Measurements from ENCODE around the gene EMC1. TPM values are rescaled to one million over a fixed set of nuclear protein-coding genes. Genes with fewer than 3 reads are reported as not detected.
"Not testable (repeated sequence)": the region's sequence is repeated elsewhere in the genome, so short reads cannot be mapped to it uniquely, and the experiment has no call there.

EMC1 gene
- total RNA-seq, 2 donors from 2014 or later: 36.5 to 38.5 TPM

DNA sequence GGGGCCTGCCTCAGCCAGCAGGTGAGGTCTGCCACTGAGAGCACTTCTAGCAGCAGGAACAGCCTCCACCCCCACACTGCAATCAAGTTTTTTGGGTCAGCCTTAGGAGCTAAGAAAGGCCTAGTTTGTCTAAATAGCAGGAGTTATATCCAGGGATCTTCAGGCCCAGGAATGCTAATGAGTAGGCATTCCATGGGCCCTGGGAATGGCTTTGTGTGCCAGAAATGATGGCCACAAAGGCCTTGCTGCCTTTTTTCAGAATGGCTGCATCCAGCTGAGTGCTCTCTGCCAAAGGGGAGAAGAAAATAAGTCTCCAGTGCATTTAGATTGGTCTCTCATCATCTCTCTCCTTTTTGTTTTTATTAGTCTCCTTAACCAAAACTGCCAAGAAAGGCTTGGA lies 3.1 kb upstream of the EMC1 start:
- no peaks in the 10 kb centered on the region for H3K27me3 Mint-ChIP-seq (ENCODE audit: low read depth)
- H3K4me3 Mint-ChIP-seq: peak overlapping the region in 1 of 2 donors; percentile 49
- peaks cover 64% of the 10 kb centered on the region for H3K4me1 Mint-ChIP-seq (ENCODE audit: low read depth)
- peak overlapping the region; percentile 54 for H3K27ac Mint-ChIP-seq
- peaks cover 12 to 13% of the 10 kb centered on the region in 2 donors for H3K36me3 Mint-ChIP-seq (ENCODE audit: insufficient read depth in 2 of 2)
- no peaks in the 10 kb centered on the region for H3K9me3 Mint-ChIP-seq
- no peak for ATAC-seq (replicated peaks in 1 of 2)
- no peak for DNase-seq

- Mint-ChIP-seq H3K27ac (peak overlapping the region; percentile 83), H3K4me3 (peak overlapping the region; percentile 84 to 97), H3K27me3 (ENCODE audit: low read depth) (no peaks in the 10 kb centered on the region), H3K4me1 (ENCODE audit: low read depth) (peaks cover 48% of the 10 kb centered on the region), H3K36me3 (ENCODE audit: insufficient read depth in 2 of 2) (peaks cover 5 to 7% of the 10 kb centered on the region in 2 donors), H3K9me3 (no peaks in the 10 kb centered on the region)
- DNase-seq (peak in 1 of 2 donors; percentile 14), ATAC-seq (replicated peaks in 1 of 2) (no peak)
Measured at GRCh38 chr1:19250629-19251304, 557 bp downstream of the EMC1 start.

DNA sequence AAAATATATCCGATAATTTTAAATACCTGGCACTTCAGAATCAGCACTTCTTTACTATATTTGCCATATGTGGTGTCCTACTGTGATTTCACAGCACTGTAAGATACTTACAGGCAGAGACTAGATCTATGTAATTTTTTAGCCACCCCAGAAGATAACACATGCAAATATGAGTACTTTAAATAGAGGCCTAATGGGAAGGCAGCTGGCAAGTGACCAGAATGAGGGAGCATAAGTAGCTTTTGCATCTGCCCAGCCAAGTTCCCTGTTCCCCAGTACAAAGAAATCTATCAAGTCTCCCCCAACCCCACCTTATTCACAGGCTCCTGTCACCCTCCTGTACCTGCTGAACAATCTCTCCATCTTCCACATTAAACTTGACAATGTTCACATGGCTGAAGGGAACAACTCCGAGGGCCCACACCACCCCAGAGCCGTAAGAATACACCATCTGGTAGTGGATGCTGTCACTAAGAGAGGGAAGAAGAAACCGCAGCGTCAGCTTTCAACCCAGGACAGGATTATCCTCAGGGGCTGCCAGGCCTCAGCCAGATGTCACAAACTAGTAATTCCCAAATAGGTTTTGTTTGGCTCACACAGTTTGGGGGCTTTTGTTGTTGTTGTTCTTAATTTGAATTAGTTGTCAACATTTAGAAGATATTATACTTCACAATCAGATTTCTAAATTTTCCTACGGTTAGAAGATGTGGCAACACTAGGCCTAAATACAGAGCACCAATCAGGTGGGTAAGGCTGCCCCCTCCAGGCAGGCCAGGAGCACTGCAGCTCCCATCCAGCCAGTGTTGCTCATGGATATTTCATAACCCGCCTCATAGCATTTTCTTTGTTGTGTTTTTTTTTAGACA lies 10.4 kb downstream of the EMC1 start:
- Mint-ChIP-seq H3K4me3 (no peak overlapping the region), H3K36me3 (ENCODE audit: insufficient read depth in 2 of 2) (peaks cover 2 to 26% of the 10 kb centered on the region in 2 donors), H3K27me3 (ENCODE audit: low read depth) (no peaks in the 10 kb centered on the region), H3K9me3 (no peaks in the 10 kb centered on the region), H3K4me1 (ENCODE audit: low read depth) (no peaks in the 10 kb centered on the region), H3K27ac (peak overlapping the region; percentile 85)
- peak; percentile 63 to 78 for DNase-seq
- peak; percentile 87 to 90 for ATAC-seq (replicated peaks in 1 of 2)

GRCh38 chr1:19239876-19240275 lies 11.4 kb downstream of the EMC1 start:
- Mint-ChIP-seq H3K36me3 (ENCODE audit: insufficient read depth in 2 of 2) (peaks cover 2 to 31% of the 10 kb centered on the region in 2 donors), H3K4me3 (no peak overlapping the region), H3K27me3 (ENCODE audit: low read depth) (no peaks in the 10 kb centered on the region), H3K9me3 (no peaks in the 10 kb centered on the region), H3K4me1 (ENCODE audit: low read depth) (no peaks in the 10 kb centered on the region), H3K27ac (no peak overlapping the region)
- ATAC-seq (replicated peaks in 1 of 2) (no peak), DNase-seq (no peak)

GRCh38 chr1:19234224-19234623 lies 17.1 kb downstream of the EMC1 start:
- no peak for DNase-seq
- Mint-ChIP-seq H3K27ac (no peak overlapping the region), H3K27me3 (ENCODE audit: low read depth) (no peaks in the 10 kb centered on the region), H3K36me3 (ENCODE audit: insufficient read depth in 2 of 2) (peaks cover 2 to 16% of the 10 kb centered on the region in 2 donors), H3K9me3 (no peaks in the 10 kb centered on the region), H3K4me1 (ENCODE audit: low read depth) (no peaks in the 10 kb centered on the region), H3K4me3 (no peak overlapping the region)
- ATAC-seq (replicated peaks in 1 of 2): no peak

GRCh38 chr1:19232524-19232846 lies 18.8 kb downstream of the EMC1 start:
- no peak overlapping the region for H3K27ac Mint-ChIP-seq
- ATAC-seq (replicated peaks in 1 of 2): no peak

GRCh38 chr1:19231736-19232523 lies 19.4 kb downstream of the EMC1 start:
- H3K4me1 Mint-ChIP-seq (ENCODE audit: low read depth); H3K27me3 Mint-ChIP-seq (ENCODE audit: low read depth); ATAC-seq (replicated peaks in 1 of 2); H3K9me3 Mint-ChIP-seq; H3K4me3 Mint-ChIP-seq; DNase-seq: not testable (repeated sequence)
- Mint-ChIP-seq H3K36me3 (ENCODE audit: insufficient read depth in 2 of 2) (peaks cover 2 to 20% of the 10 kb centered on the region in 2 donors), H3K27ac (peak overlapping the region; percentile 42)

More at GRCh38 chr1:19232524-19232846, 18.8 kb downstream of the EMC1 start:
- H3K36me3 Mint-ChIP-seq (ENCODE audit: insufficient read depth in 2 of 2): peaks cover 2 to 20% of the 10 kb centered on the region in 2 donors
- H3K27me3 Mint-ChIP-seq (ENCODE audit: low read depth): no peaks in the 10 kb centered on the region
- no peak overlapping the region for H3K4me3 Mint-ChIP-seq
- peaks cover under 1% of the 10 kb centered on the region for H3K4me1 Mint-ChIP-seq (ENCODE audit: low read depth)
- DNase-seq: no peak
- no peaks in the 10 kb centered on the region for H3K9me3 Mint-ChIP-seq

GRCh38 chr1:19229828-19230325 lies 21.4 kb downstream of the EMC1 start:
- ATAC-seq (replicated peaks in 1 of 2) (no peak), DNase-seq (no peak)
- Mint-ChIP-seq H3K36me3 (ENCODE audit: insufficient read depth in 2 of 2) (peaks cover 2 to 24% of the 10 kb centered on the region in 2 donors), H3K27ac (no peak overlapping the region), H3K4me3 (no peak overlapping the region), H3K9me3 (no peaks in the 10 kb centered on the region), H3K4me1 (ENCODE audit: low read depth) (peaks cover 5% of the 10 kb centered on the region), H3K27me3 (ENCODE audit: low read depth) (no peaks in the 10 kb centered on the region)

- DNase-seq (no peak), ATAC-seq (replicated peaks in 1 of 2) (no peak)
- Mint-ChIP-seq H3K36me3 (ENCODE audit: insufficient read depth in 2 of 2) (peaks cover 5 to 29% of the 10 kb centered on the region in 2 donors), H3K9me3 (no peaks in the 10 kb centered on the region), H3K27ac (no peak overlapping the region), H3K4me3 (no peak overlapping the region), H3K4me1 (ENCODE audit: low read depth) (peaks cover 9% of the 10 kb centered on the region), H3K27me3 (ENCODE audit: low read depth) (no peaks in the 10 kb centered on the region)
Measured at GRCh38 chr1:19229229-19229628, 22.1 kb downstream of the EMC1 start.

DNA sequence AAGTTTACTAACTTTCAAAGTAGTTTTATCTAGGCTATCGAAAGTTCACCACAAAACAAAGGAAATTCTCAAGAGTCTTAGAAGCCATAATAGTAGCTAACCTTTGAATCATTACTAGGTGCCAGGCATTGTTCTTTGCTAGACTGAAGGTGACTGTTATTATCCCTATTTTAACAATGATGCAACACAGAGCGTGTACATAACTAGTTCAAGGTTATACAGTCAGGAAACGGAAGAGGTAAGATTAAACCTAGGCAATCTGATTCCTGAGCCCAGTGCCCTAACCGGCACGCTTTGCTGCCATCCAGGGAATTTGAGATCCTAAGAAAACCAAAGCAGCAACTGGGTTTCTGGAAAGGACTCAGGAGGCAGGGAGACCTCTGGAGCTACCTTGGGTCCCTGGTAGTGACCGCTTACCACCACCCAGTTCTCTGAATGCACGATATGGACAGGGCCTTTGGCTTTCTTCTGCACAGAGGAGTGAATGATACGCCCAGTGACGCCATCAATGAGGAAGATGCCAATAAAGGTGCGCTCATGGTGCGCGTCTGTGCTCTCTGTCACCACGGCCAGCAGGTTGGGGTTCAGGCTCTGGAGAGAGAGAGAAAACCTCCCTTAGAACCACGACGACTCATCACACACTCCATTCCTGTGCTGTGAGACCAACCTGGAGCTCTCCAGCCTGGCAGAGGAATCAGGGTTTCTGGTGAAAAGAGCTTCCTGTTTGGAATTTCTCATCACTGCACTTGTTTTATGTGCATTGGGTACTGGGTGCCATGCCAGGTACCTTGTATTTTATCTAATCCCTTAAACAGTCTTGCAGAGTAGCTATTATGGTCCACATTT lies 28.1 kb downstream of the EMC1 start:
- peaks cover 23% of the 10 kb centered on the region for H3K4me1 Mint-ChIP-seq (ENCODE audit: low read depth)

GRCh38 chr1:19222573-19222972 lies 28.8 kb downstream of the EMC1 start:
- no peaks in the 10 kb centered on the region for H3K27me3 Mint-ChIP-seq (ENCODE audit: low read depth)
- no peak for ATAC-seq (replicated peaks in 1 of 2)
- no peaks in the 10 kb centered on the region for H3K9me3 Mint-ChIP-seq
- no peak overlapping the region for H3K4me3 Mint-ChIP-seq
- no peak for DNase-seq
- peaks cover 23% of the 10 kb centered on the region for H3K4me1 Mint-ChIP-seq (ENCODE audit: low read depth)
- H3K36me3 Mint-ChIP-seq (ENCODE audit: insufficient read depth in 2 of 2): peaks cover 14 to 43% of the 10 kb centered on the region in 2 donors
- no peak overlapping the region for H3K27ac Mint-ChIP-seq

More for the DNA sequence above, 28.1 kb downstream of the EMC1 start:
- no peak overlapping the region for H3K4me3 Mint-ChIP-seq
- no peaks in the 10 kb centered on the region for H3K9me3 Mint-ChIP-seq
- peaks cover 14 to 43% of the 10 kb centered on the region in 2 donors for H3K36me3 Mint-ChIP-seq (ENCODE audit: insufficient read depth in 2 of 2)
- H3K27ac Mint-ChIP-seq: no peak overlapping the region
- no peak for ATAC-seq (replicated peaks in 1 of 2)
- no peaks in the 10 kb centered on the region for H3K27me3 Mint-ChIP-seq (ENCODE audit: low read depth)
- no peak for DNase-seq

GRCh38 chr1:19220991-19221390 lies 30.3 kb downstream of the EMC1 start:
- Mint-ChIP-seq H3K27ac (peak overlapping the region; percentile 52), H3K4me1 (ENCODE audit: low read depth) (peaks cover 18% of the 10 kb centered on the region), H3K36me3 (ENCODE audit: insufficient read depth in 2 of 2) (peaks cover 17 to 43% of the 10 kb centered on the region in 2 donors), H3K9me3 (no peaks in the 10 kb centered on the region), H3K4me3 (no peak overlapping the region), H3K27me3 (ENCODE audit: low read depth) (no peaks in the 10 kb centered on the region)
- ATAC-seq (replicated peaks in 1 of 2): no peak
- DNase-seq: no peak
